GM19463 (cell line): ENCODE results near the gene TMEM184A.

Source experiments
- ATAC-seq: cut with Tn5 transposase; IDR thresholded peaks from one replicate; pipeline ENCODE4 v1.9.1; 2021; ENCODE audit warnings: mild to moderate bottlenecking, moderate library complexity; ENCODE audit not compliant: unreplicated experiment

Gene TMEM184A

GRCh38 chr7:1569016-1569415 is 13.0 kb upstream of the TMEM184A start:
- ATAC-seq, result no peak

GRCh38 chr7:1567896-1568510 is 12.0 kb upstream of the TMEM184A start:
- no peak for ATAC-seq

GRCh38 chr7:1567049-1567771 is 11.2 kb upstream of the TMEM184A start:
- ATAC-seq, result no peak

DNA sequence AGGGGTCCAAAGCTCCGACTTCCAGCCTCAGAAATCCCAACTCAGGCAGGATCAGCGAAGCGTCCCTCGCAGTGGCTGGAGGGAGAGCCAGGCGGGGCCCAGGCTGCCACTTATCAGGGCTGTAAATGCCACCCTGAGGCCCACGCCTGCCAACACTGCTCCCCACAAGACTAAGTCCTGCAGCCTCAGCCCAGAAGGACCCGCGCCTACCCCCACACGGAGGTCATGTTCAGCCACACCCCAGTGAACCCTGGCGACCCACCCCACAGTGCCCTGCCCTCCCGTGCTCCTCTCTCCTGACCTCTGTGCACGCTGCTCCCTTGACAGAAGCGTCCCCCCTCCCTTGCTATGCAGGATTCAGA is 10.7 kb upstream of the TMEM184A start:
- no peak for ATAC-seq

- no peak for ATAC-seq
These were observed 8.6 kb upstream of the TMEM184A start for GRCh38 chr7:1564603-1565022.

DNA sequence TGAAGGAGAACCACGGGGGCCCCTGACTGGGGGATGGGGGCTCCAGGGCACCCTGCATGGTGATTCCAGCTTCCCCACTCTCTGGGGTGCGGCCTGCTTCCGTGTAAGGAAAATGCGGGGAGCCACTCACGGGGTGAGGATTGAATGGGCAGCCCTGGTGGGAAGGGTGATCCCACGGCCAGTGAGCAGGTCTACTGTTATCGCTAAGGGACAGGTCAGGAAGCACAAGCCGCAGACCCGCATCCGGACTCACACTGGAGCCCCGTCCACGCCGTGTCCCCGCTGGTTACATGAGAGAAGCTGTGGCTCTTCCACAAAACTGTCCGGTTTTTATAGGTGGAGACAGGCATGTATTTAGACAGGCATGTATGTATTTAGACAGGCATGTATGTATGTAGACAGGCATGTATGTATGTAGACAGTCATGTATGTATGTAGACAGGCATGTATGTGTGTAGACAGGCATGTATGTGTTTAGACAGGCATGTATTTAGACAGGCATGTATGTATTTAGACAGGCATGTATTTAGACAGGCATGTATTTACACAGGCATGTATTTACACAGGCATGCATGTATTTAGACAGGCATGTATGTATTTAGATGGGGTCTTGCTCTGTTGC is 8.1 kb upstream of the TMEM184A start:
- no peak for ATAC-seq

DNA sequence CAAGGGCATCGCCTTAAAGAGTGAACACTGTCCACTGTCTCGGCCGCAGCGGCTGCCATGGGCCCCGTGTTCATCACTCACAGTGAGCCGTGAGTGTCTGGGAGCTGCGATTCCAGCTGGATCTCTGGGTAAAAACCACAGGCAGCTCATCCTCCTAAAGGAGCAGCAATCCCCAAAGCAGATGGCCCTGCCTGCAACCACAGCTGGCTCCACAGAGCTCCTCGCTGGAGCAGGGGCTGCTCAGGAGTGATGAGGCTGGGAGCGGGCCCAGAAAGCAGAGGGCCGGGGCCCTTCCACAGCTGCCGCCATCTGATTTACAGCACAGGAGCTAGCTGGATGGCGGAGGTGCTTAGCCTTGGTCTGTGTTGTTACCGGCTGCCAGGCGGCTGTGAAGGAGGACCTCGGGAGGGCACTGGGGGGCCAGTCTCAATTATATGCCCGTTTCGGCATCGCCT is 6.6 kb upstream of the TMEM184A start:
- ATAC-seq, result no peak

- ATAC-seq, result no peak
These were observed 6.1 kb upstream of the TMEM184A start for GRCh38 chr7:1562116-1562515.

- ATAC-seq, result no peak
These were observed 5.3 kb upstream of the TMEM184A start for GRCh38 chr7:1561036-1561940.

GRCh38 chr7:1560620-1561031 is 4.6 kb upstream of the TMEM184A start:
- no peak for ATAC-seq

GRCh38 chr7:1559626-1560590 is 3.9 kb upstream of the TMEM184A start:
- no peak for ATAC-seq

DNA sequence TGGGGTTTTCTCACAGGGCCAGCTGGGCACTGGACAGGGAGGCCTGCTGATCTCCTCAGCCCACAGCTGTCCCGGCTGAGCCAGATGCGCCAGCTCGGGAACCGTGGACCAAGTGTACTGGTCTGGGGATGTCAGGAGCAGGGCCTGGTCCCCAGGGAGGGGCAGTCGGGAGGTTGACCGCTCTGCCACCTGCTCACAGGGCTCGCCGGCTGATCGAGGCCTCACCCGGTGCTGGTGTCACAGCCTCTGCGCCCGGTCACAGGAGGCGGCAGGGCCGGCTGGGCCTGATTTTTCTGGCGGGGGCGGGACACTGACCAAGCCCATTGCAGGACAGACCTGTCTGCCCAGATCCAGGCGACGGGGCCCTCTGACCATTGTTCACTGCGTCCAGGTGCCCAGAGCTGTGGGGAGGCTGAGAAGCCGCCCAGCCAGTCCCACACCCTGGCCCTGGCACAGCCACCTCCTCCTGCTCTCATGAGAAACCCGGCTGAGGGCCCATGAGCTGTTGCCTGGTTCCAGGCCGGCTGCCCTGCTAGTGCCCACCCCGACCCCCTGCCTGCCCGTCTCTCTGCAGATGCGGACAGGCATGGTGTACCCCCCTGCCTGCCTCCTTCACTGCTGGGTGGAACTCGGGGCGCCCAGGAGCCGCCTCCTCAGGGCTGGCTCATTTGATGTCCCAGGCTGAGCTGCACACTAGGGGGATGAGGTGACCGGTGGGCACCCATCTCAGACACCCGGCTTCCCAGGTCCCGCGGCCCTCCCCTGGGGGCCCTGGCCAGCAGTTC is 3.0 kb upstream of the TMEM184A start:
- no peak for ATAC-seq

GRCh38 chr7:1558181-1558811 is 2.3 kb upstream of the TMEM184A start:
- no peak for ATAC-seq

DNA sequence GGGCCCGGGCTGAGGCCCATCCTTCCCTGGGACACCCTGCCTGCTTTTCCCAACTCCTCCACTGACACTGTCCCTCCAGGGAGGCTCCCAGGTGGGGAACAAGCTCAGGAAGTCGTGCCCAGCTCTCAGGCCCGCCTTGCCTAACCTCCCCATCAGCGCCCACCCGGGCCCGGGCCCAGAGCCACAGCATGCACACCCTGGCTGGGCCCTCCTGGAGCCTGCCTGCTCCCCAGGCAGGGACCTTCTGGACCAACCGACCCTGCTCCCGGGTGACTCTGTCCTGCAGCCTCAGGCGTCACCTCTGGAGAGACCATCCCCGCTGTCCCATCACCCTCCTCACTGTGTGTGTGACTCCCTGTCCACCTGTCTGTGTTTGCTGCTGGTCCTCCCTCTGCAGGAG is 1.8 kb upstream of the TMEM184A start:
- no peak for ATAC-seq

GRCh38 chr7:1557006-1557405 is 1.0 kb upstream of the TMEM184A start:
- no peak for ATAC-seq

DNA sequence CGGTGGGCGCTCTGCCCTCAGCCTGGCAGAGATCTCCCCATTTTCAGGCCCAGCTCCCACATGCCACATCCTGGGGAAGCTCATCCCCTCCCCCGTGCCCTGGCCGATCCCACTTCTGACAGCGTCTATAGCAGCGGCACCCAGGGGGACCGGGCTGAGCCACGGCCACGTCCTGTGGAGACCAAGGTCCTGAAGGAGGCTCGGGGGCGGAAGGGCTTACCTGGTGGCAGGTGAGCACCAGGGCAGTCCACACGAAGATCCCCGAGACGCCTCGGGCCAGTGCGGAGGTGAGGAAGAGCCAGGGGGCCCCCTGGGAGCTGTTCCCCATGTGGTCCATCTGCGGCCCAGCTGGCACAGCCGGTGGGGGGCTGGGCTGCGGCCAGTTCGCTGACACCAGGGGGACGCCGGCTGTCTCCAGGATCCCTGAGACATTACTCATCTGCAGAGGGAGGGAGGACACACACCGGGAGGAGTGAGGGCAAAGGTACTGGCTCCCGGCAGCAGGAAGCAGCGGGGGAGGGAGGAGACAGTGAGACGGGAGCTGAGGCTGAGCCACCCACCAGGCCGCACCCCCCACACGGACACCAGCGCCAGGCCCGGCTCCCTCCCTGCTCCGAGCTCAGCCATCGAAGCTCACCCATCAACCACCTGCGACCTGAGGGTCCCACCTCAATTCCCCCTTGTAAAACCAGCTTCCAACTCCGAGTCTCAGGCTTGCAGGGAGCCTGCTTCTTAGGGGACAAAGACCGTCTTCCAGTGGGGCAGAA is 776 bp downstream of the TMEM184A start:
- no peak for ATAC-seq

- no peak for ATAC-seq
These were observed 1.5 kb downstream of the TMEM184A start for GRCh38 chr7:1554333-1555045.
